A549 (cell line): Measurements from ENCODE around the gene ZRANB3. TPM values are rescaled to one million over a fixed set of nuclear protein-coding genes. Genes with fewer than 3 reads are reported as not detected.

Experiments used
- ATAC-seq, 2 experiments: fragments of 200-7000 bp in 1 of 2; fragments of >200 bp in 1 of 2; cut with Nextera tagmentation in 1 of 2; cut with Tn5 transposase in 1 of 2; 3 replicates each; pipeline versions ENCODE4 v1.8.0 to v1.9.1; 2018 to 2020; ENCODE audit warnings: mild to moderate bottlenecking in 1 of 2, moderate library complexity in 1 of 2
- CTCF ChIA-PET: fragments of 300-600 bp; sonication (Branson Sonifier 250); formaldehyde crosslinking; extraction: SDS; loops from one replicate; lab custom pipeline; 2021; ENCODE audit warnings: antibody characterized with exemption, inconsistent platforms; lab: Yijun Ruan, JAX
- POLR2A ChIA-PET: fragments of 350-600 bp; formaldehyde crosslinking; extraction: SDS; loops from one replicate; lab custom pipeline; 2021; ENCODE audit warnings: antibody characterized with exemption, inconsistent platforms; lab: Yijun Ruan, JAX
- DNase-seq, 2 experiments: peaks; one replicate each; pipeline versions ENCODE4 v3.0.0 to v3.0.0-alpha.2; 2011 to 2016; ENCODE audit warnings: low read depth in 1 of 2, low spot score in 1 of 2
- FAIRE-seq: peaks from 2 replicates; lab custom pipeline; 2011; peaks lifted over from hg19 to GRCh38; lab: Jason Lieb, UNC
- H3K27ac ChIP-seq, 2 experiments: fragments of >200 bp; sonication (Bioruptor Twin); formaldehyde crosslinking; 3 replicates each; pipeline ENCODE4 v1.5.1; 2016 to 2017
- H3K4me1 ChIP-seq: fragments of >200 bp; sonication (Bioruptor Twin); formaldehyde crosslinking; 3 replicates; pipeline ENCODE4 v1.6.1; 2016
- H3K4me2 ChIP-seq: fragments of >200 bp; sonication (Bioruptor Twin); formaldehyde crosslinking; 3 replicates; pipeline ENCODE4 v1.6.1; 2016
- H3K4me3 ChIP-seq: fragments of >200 bp; sonication (Bioruptor Twin); formaldehyde crosslinking; 3 replicates; pipeline ENCODE4 v1.5.1; 2016
- H3K9me3 ChIP-seq: fragments of >200 bp; sonication (Bioruptor Twin); formaldehyde crosslinking; 3 replicates; pipeline ENCODE4 v1.6.1; 2016
- CBX2 ChIP-seq: fragments of 200-600 bp; sonication (generic); IDR thresholded peaks from 2 replicates; pipeline ENCODE4 v1.6.1; 2016; ENCODE audit warnings: low read depth, mild to moderate bottlenecking, borderline replicate concordance
- CEBPB ChIP-seq, 2 experiments: fragments of >200 bp in 1 of 2; sonication (Bioruptor Twin) in 1 of 2; formaldehyde crosslinking in 1 of 2; IDR thresholded peaks; 2 replicates each; pipeline ENCODE4 v1.6.1; 2012 to 2016
- E2F6 ChIP-seq: IDR thresholded peaks from 2 replicates; pipeline ENCODE4 v1.6.1; 2012; ENCODE audit warnings: low read depth, borderline replicate concordance
- ELK1 ChIP-seq: fragments of 150-350 bp; IDR thresholded peaks from 2 replicates; pipeline ENCODE4 v1.6.1; 2014; ENCODE audit warnings: low read depth, mild to moderate bottlenecking, low read length
- EP300 ChIP-seq, 2 experiments: fragments of >200 bp; sonication (Bioruptor Twin); formaldehyde crosslinking; IDR thresholded peaks; 2 replicates in 1 of 2; 3 replicates in 1 of 2; pipeline ENCODE4 v1.6.1; 2016 to 2017
- ESRRA ChIP-seq: fragments of 150-350 bp; IDR thresholded peaks from 2 replicates; pipeline ENCODE4 v1.6.1; 2014; ENCODE audit warnings: mild to moderate bottlenecking, low read length, borderline replicate concordance
- HOXA7 ChIP-seq: fragments of 250-450 bp; sonication (Bioruptor Pico); IDR thresholded peaks from 2 replicates; pipeline ENCODE4 v1.5.0; 2020; ENCODE audit warnings: mild to moderate bottlenecking, moderate library complexity
- HOXB5 ChIP-seq: fragments of 250-450 bp; sonication (Bioruptor Pico); IDR thresholded peaks from 2 replicates; pipeline ENCODE4 v1.5.0; 2020; ENCODE audit warnings: mild to moderate bottlenecking, moderate library complexity
- JUNB ChIP-seq: fragments of >200 bp; sonication (Bioruptor Twin); formaldehyde crosslinking; IDR thresholded peaks from 2 replicates; pipeline ENCODE4 v1.6.1; 2016
- MAFK ChIP-seq: fragments of 450-650 bp; IDR thresholded peaks from 2 replicates; pipeline ENCODE4 v1.6.1; 2014; ENCODE audit not compliant: partially characterized antibody
- MAX ChIP-seq: IDR thresholded peaks from 2 replicates; pipeline ENCODE4 v1.6.1; 2012
- MYC ChIP-seq: IDR thresholded peaks from 2 replicates; pipeline ENCODE4 v1.6.1; 2012; ENCODE audit warnings: mild to moderate bottlenecking, inconsistent platforms, low read length, improper control_type of control experiment, borderline replicate concordance
- NR3C1 ChIP-seq: fragments of >200 bp; sonication (Bioruptor Twin); formaldehyde crosslinking; IDR thresholded peaks from 3 replicates; pipeline ENCODE4 v1.6.1; 2017
- PBX3 ChIP-seq: IDR thresholded peaks from 2 replicates; pipeline ENCODE4 v1.6.1; 2012
- POLR2A ChIP-seq: IDR thresholded peaks from 2 replicates; pipeline ENCODE4 v1.6.1; 2012; ENCODE audit warnings: mild to moderate bottlenecking, low read length
- RAD21 ChIP-seq, 2 experiments: fragments of >200 bp in 1 of 2; sonication (Bioruptor Twin) in 1 of 2; formaldehyde crosslinking in 1 of 2; IDR thresholded peaks in 1 of 2; conservative IDR thresholded peaks in 1 of 2; 2 replicates in 1 of 2; 3 replicates in 1 of 2; pipeline ENCODE4 v1.6.1; 2012 to 2018; ENCODE audit warnings: inconsistent platforms in 1 of 2
- RCOR1 ChIP-seq: fragments of 150-350 bp; IDR thresholded peaks from 2 replicates; pipeline ENCODE4 v1.6.1; 2014; ENCODE audit warnings: antibody characterized with exemption, low read length, low read depth
- RNF2 ChIP-seq: fragments of 200-600 bp; sonication (generic); IDR thresholded peaks from 2 replicates; pipeline ENCODE4 v1.6.1; 2016; ENCODE audit warnings: low read depth, mild to moderate bottlenecking, antibody characterized with exemption, moderate library complexity, borderline replicate concordance
- SMC3 ChIP-seq: fragments of >200 bp; sonication (Bioruptor Twin); formaldehyde crosslinking; IDR thresholded peaks from 3 replicates; pipeline ENCODE4 v1.6.1; 2018; ENCODE audit warnings: inconsistent platforms
- SREBF2 ChIP-seq: fragments of 450-650 bp; IDR thresholded peaks from 2 replicates; pipeline ENCODE4 v1.6.1; 2014; ENCODE audit warnings: mild to moderate bottlenecking, moderate library complexity
- USF2 ChIP-seq: fragments of 450-650 bp; IDR thresholded peaks from 2 replicates; pipeline ENCODE4 v1.6.1; 2014; ENCODE audit warnings: antibody characterized with exemption
- WGBS: methylation state at CpG from one replicate; pipeline ENCODE4 v1.1.6; 2017; ENCODE audit errors: missing lambda C conversion rate; 5-methylcytosine and 5-hydroxymethylcytosine counted together
- polyA plus RNA-seq, 4 experiments: library from polyadenylated mRNA; depleted of rRNA in 3 of 4; stranded (reverse); fragments of >200 nt; fragmentation: RNase III in 1 of 4; extraction: RNeasy Plus Mini Kit Qiagen cat#74134 plus additional on column Dnase treatment in 1 of 4; gene quantifications; 2 replicates in 3 of 4; 3 replicates in 1 of 4; pipeline ENCODE4 v1.2.3, GENCODE V29; 2011 to 2017

The ZRANB3 gene
- polyA plus RNA-seq, 2 of the 4 experiments (the other 2 are of a cell fraction): 6.2 to 12.4 TPM

GRCh38 chr2:135226961-135227360 lies 304.1 kb downstream of the ZRANB3 start:
- FAIRE-seq (no peak), DNase-seq (no peak), ATAC-seq (no peak)
- 57% methylated on average over 1 of the region's 1 CpG for WGBS
- Histone ChIP-seq H3K4me2 (no peak overlapping the region), H3K9me3 (no peaks in the 10 kb centered on the region), H3K27ac (no peak overlapping the region), H3K4me1 (no peaks in the 10 kb centered on the region), H3K4me3 (no peak overlapping the region)
- ChIA-PET POLR2A (no interaction called here), CTCF (interaction anchor here (0.6 kb wide), 1 partner anchor 387 kb away, joined by 3 read pairs; no protein-coding TSS in a partner anchor)
- TF ChIP-seq RAD21 (conservative IDR thresholded peaks at IDR 0.05 in 1 of 2, IDR thresholded peaks at IDR 0.05 in 1 of 2) (no peak), USF2 (no peak), HOXB5 (CRISPR knock-in tag) (no peak), E2F6 (no peak), PBX3 (no peak), CBX2 (no peak), HOXA7 (CRISPR knock-in tag) (no peak), MAX (no peak), RCOR1 (no peak)

- Histone ChIP-seq H3K27ac (no peak overlapping the region), H3K4me1 (no peaks in the 10 kb centered on the region)
- FAIRE-seq: no peak
- no peak for TF ChIP-seq JUNB
- TF ChIP-seq POLR2A: no peak
- no peak for TF ChIP-seq NR3C1
- no peak for TF ChIP-seq SREBF2
- TF ChIP-seq MAFK: no peak
- TF ChIP-seq EP300 (IDR thresholded peaks at IDR 0.05): no peak
- no peak for TF ChIP-seq RAD21 (conservative IDR thresholded peaks at IDR 0.05 in 1 of 2, IDR thresholded peaks at IDR 0.05 in 1 of 2)
- TF ChIP-seq HOXB5 (CRISPR knock-in tag): no peak
- no peak for TF ChIP-seq ELK1
- TF ChIP-seq ESRRA: no peak
- no peak for TF ChIP-seq SMC3
- no peak for TF ChIP-seq CEBPB (IDR thresholded peaks at IDR 0.05)
- no peak for TF ChIP-seq RNF2
- TF ChIP-seq, all 56 proteins: peak for 0
- no peak overlapping the region for H3K4me2 ChIP-seq
- ATAC-seq (no peak), DNase-seq (no peak)
- H3K9me3 ChIP-seq: no peaks in the 10 kb centered on the region
- CTCF ChIA-PET: no interaction called here
- POLR2A ChIA-PET: no interaction called here
- no peak overlapping the region for H3K4me3 ChIP-seq
Measured at GRCh38 chr2:135225781-135226180, 305.2 kb downstream of the ZRANB3 start.

- H3K4me3 ChIP-seq: no peak overlapping the region
- no peak for ATAC-seq
- no peak for DNase-seq
- WGBS: 82% methylated on average over 1 of the region's 1 CpG
- CTCF ChIA-PET: no interaction called here
- H3K27ac ChIP-seq: no peak overlapping the region
- no peak overlapping the region for H3K4me2 ChIP-seq
- TF ChIP-seq MYC: no peak
- TF ChIP-seq, all 56 proteins: peak for 0
- no peaks in the 10 kb centered on the region for H3K4me1 ChIP-seq
- POLR2A ChIA-PET: no interaction called here
- no peak for FAIRE-seq
- H3K9me3 ChIP-seq: no peaks in the 10 kb centered on the region
Measured at GRCh38 chr2:135219226-135219625, 311.8 kb downstream of the ZRANB3 start.
